Measurements from ENCODE around the gene WDFY4. TPM values are rescaled to one million over a fixed set of nuclear protein-coding genes. Genes with fewer than 3 reads are reported as not detected.

The WDFY4 gene
- total RNA-seq, 6 donors from 2014 or later = 10.1 to 48.9 (median 32.1) TPM

DNA sequence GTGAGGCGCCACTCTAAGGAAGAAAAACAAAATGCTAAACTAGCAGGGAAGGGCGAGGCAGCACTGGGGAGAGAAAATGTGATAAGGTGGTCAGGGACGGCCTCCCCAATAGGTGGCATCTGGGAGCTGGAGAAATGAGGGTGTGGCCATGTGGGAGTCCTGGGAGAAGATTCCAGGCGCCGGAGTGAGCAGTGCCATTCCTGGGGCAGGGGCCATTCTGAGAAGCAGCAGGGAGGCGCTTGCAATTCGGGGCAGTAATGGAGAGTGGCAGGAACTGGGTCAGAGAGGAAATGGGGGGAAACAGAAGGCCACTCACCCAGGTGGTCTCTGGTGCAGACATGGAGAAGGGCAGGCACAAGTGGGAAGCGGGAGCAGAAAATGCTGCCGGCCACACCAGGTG lies 316.7 kb downstream of the WDFY4 start:
- no peaks in the 10 kb centered on the region for H3K36me3 ChIP-seq
- DNase-seq (no peak), ATAC-seq (ENCODE audit: low FRiP score in 2 of 2) (peak in 1 of 2 donors; percentile 23)
- H3K27ac ChIP-seq = no peak overlapping the region
- H3K9me3 ChIP-seq = no peaks in the 10 kb centered on the region
- WGBS, 2 donors = 73 to 76% methylated on average over 9 of the region's 9 CpGs
- H3K4me3 ChIP-seq = no peak overlapping the region
- TF ChIP-seq, protein P1, sequence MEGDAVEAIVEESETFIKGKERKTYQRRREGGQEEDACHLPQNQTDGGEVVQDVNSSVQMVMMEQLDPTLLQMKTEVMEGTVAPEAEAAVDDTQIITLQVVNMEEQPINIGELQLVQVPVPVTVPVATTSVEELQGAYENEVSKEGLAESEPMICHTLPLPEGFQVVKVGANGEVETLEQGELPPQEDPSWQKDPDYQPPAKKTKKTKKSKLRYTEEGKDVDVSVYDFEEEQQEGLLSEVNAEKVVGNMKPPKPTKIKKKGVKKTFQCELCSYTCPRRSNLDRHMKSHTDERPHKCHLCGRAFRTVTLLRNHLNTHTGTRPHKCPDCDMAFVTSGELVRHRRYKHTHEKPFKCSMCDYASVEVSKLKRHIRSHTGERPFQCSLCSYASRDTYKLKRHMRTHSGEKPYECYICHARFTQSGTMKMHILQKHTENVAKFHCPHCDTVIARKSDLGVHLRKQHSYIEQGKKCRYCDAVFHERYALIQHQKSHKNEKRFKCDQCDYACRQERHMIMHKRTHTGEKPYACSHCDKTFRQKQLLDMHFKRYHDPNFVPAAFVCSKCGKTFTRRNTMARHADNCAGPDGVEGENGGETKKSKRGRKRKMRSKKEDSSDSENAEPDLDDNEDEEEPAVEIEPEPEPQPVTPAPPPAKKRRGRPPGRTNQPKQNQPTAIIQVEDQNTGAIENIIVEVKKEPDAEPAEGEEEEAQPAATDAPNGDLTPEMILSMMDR (IDR thresholded peaks at IDR 0.05) = peak in 1 of 6 experiments; percentile 9
- no peak for TF ChIP-seq POLR2A (IDR thresholded peaks at IDR 0.05)
- no peak for TF ChIP-seq EP300 (IDR thresholded peaks at IDR 0.05)
- no peaks in the 10 kb centered on the region for H3K27me3 ChIP-seq
- H3K4me1 ChIP-seq = peaks cover 0 to 2% (median 0%) of the 10 kb centered on the region in 4 donors

DNA sequence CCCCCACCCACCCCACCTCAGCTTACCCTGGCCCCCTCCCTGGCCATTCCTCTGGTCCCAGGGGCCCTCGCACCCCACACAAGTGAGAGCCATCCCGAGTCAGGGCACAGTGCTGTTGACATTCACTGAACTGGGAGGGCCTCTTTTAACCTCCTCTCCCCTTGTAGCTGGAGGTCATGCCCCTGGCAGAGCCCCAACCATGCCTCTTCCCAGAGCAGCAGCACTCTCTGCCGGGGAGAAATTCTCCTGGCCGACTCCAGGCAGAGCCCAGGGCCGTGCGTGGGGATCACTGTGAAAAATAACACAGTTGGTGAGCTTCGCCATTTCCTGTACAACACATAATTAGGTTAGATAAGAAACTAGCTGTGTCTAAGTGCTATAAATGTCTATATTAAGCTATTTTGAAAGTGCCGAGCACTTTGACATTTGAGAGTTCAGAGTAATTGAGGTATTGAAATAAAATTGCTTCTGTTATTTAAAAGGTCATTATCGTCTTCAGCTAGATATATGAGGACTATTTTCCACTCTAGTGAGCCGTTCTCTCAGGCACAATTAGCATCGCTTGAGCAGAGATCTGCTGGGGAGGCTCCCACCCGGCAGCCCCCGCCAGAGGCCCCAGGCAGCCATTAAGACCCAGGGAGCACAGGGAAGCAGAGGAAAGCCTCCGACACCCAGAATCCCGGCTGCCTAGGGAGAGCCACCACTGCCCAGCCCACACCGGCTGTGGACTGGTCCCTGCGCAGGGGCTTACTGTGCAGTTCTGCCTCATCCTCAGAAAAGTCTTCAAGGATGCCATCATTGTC lies 317.4 kb downstream of the WDFY4 start:
- Histone ChIP-seq H3K27ac (no peak overlapping the region), H3K4me1 (peaks cover 0 to 2% (median 0%) of the 10 kb centered on the region in 4 donors), H3K4me3 (no peak overlapping the region), H3K36me3 (no peaks in the 10 kb centered on the region), H3K9me3 (no peaks in the 10 kb centered on the region), H3K27me3 (no peaks in the 10 kb centered on the region)
- TF ChIP-seq POLR2AphosphoS5 (IDR thresholded peaks at IDR 0.05) (no peak), POLR2A (IDR thresholded peaks at IDR 0.05) (no peak), EP300 (IDR thresholded peaks at IDR 0.05) (no peak)
- TF ChIP-seq, protein P1 (IDR thresholded peaks at IDR 0.05) = no peak
- DNase-seq (peak in 1 of 2 donors; percentile 45), ATAC-seq (ENCODE audit: low FRiP score in 2 of 2) (peak in 1 of 2 donors; percentile 35)
- 58 to 67% methylated on average over 13 to 17 of the region's 17 CpGs for WGBS, 2 donors

DNA sequence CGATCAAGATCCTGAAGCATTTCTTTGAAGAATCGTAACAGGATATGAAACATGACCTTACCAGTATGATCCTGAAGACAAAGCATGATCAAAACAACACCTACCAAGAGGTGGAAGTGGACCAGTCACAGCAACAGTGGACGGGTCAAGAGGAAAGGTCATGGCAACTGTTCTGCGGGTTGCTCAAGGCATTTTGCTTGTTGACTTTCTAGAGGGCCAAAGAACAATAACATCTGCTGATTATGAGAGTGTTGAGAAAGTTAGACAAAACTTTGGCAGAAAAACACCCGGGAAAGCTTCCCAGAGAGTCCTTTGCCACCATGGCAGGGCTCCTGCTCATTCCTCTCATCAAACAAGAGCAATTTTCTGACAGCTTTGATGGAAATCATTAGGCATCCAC lies 320.6 kb downstream of the WDFY4 start:
- no peaks in the 10 kb centered on the region for H3K36me3 ChIP-seq
- H3K27ac ChIP-seq = no peak overlapping the region
- H3K4me1 ChIP-seq = peaks cover 0 to 5% (median 0%) of the 10 kb centered on the region in 4 donors
- H3K4me3 ChIP-seq = no peak overlapping the region
- H3K9me3 ChIP-seq = no peaks in the 10 kb centered on the region
- 61 to 64% methylated on average over 5 of the region's 5 CpGs for WGBS, 2 donors
- ATAC-seq (ENCODE audit: low FRiP score in 2 of 2) (no peak), DNase-seq (no peak)
- TF ChIP-seq, protein P1 (IDR thresholded peaks at IDR 0.05) = no peak
- peak in 1 of 2 donors; percentile 18 for TF ChIP-seq POLR2AphosphoS5 (IDR thresholded peaks at IDR 0.05)
- no peaks in the 10 kb centered on the region for H3K27me3 ChIP-seq

DNA sequence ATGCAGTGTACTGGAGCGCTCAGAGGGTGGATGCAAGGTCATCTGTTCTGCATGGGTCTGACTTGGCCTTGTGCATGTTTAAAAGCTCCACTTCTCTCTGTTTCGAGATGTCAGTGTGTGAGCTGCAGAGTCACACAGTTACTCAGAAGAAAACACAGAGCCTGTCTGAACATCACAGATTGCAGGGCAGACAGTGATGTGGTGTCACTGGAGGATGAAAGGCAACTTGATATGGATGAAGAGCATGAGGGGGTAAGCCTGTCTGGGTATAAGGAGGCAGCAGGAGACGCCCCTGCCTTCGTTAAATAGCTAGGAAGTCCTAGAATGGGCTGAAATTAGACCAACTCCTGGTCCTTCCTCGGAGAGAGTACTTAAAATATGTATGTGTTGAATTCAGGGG lies 322.5 kb downstream of the WDFY4 start:
- 63 to 70% methylated on average over 5 of the region's 5 CpGs for WGBS, 2 donors
- no peak overlapping the region for H3K4me3 ChIP-seq
- no peak for ATAC-seq (ENCODE audit: low FRiP score in 2 of 2)
- no peak for TF ChIP-seq POLR2A (IDR thresholded peaks at IDR 0.05)
- TF ChIP-seq, protein P1 (IDR thresholded peaks at IDR 0.05) = no peak
- no peak overlapping the region for H3K27ac ChIP-seq
- no peaks in the 10 kb centered on the region for H3K27me3 ChIP-seq
- no peak for DNase-seq
- H3K36me3 ChIP-seq = no peaks in the 10 kb centered on the region
- H3K4me1 ChIP-seq = peaks cover 0 to 3% (median 1%) of the 10 kb centered on the region in 4 donors
- H3K9me3 ChIP-seq = no peaks in the 10 kb centered on the region

DNA sequence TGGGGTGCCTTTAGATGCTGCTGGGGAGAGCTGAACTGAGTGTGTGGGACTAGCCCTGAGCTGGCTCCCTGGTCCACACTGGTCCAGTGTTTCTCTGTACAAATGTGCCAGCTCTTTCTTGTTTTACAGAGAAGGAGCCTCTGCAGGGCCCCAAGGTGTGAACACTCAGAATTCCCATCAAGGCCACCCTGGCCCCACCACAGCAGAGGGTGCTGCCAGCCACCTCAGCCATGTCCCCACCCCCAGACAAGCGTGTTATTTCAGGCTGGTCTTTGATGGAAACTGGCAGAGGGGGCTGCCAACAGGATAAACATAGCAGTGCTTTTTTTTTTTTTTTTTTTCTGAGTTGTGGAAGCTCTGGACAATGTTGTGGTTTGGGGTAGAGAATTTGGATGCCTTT lies 323.4 kb downstream of the WDFY4 start:
- no peak overlapping the region for H3K4me3 ChIP-seq
- no peaks in the 10 kb centered on the region for H3K36me3 ChIP-seq
- DNase-seq = no peak
- ATAC-seq (ENCODE audit: low FRiP score in 2 of 2) = peak in 1 of 2 donors; percentile 16
- H3K27me3 ChIP-seq = no peaks in the 10 kb centered on the region
- WGBS, 2 donors = 43 to 44% methylated on average over 1 of the region's 1 CpG
- TF ChIP-seq POLR2A (IDR thresholded peaks at IDR 0.05) = no peak
- TF ChIP-seq, protein P1 (IDR thresholded peaks at IDR 0.05) = no peak
- no peak for TF ChIP-seq POLR2AphosphoS5 (IDR thresholded peaks at IDR 0.05)
- no peak for TF ChIP-seq EP300 (IDR thresholded peaks at IDR 0.05)
- H3K9me3 ChIP-seq = no peaks in the 10 kb centered on the region
- peaks cover 0 to 3% (median 1%) of the 10 kb centered on the region in 4 donors for H3K4me1 ChIP-seq
- H3K27ac ChIP-seq = peak overlapping the region in 1 of 4 donors; percentile 11
